Measurements from ENCODE around the gene CARD14.

CARD14 gene

GRCh38 chr17:80201446-80201845 lies 31.6 kb downstream of the CARD14 start:
- Histone ChIP-seq H3K79me2 (ENCODE audit: insufficient read depth, low read length) (no peaks in the 10 kb centered on the region), H3K4me2 (ENCODE audit: low read depth, low read length, poor library complexity, severe bottlenecking) (no peak overlapping the region), H2AFZ (ENCODE audit: low read length) (no peak overlapping the region), H3K9ac (ENCODE audit: low read depth, low read length, poor library complexity, severe bottlenecking) (no peak overlapping the region), H3K4me3 (ENCODE audit: low read length, poor library complexity, severe bottlenecking) (no peak overlapping the region), H3K9me2 (replicated peaks; ENCODE audit: low read depth, low read length) (no peaks in the 10 kb centered on the region), H4K20me1 (ENCODE audit: insufficient read depth, low read length, poor library complexity, severe bottlenecking) (no peaks in the 10 kb centered on the region), H3K4me1 (ENCODE audit: insufficient read depth, low read length, poor library complexity, severe bottlenecking) (no peaks in the 10 kb centered on the region), H3F3A (ENCODE audit: low read depth) (no peaks in the 10 kb centered on the region), H3K9me3 (ENCODE audit: insufficient read depth, low read depth, low read length) (no peaks in the 10 kb centered on the region), H3K36me3 (ENCODE audit: insufficient read depth, low read length) (no peaks in the 10 kb centered on the region), H3K27me3 (ENCODE audit: insufficient read depth, low read length, poor library complexity, severe bottlenecking) (no peaks in the 10 kb centered on the region)
- TF ChIP-seq, protein P1, sequence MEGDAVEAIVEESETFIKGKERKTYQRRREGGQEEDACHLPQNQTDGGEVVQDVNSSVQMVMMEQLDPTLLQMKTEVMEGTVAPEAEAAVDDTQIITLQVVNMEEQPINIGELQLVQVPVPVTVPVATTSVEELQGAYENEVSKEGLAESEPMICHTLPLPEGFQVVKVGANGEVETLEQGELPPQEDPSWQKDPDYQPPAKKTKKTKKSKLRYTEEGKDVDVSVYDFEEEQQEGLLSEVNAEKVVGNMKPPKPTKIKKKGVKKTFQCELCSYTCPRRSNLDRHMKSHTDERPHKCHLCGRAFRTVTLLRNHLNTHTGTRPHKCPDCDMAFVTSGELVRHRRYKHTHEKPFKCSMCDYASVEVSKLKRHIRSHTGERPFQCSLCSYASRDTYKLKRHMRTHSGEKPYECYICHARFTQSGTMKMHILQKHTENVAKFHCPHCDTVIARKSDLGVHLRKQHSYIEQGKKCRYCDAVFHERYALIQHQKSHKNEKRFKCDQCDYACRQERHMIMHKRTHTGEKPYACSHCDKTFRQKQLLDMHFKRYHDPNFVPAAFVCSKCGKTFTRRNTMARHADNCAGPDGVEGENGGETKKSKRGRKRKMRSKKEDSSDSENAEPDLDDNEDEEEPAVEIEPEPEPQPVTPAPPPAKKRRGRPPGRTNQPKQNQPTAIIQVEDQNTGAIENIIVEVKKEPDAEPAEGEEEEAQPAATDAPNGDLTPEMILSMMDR (conservative IDR thresholded peaks at IDR 0.05; ENCODE audit: low read length) = no peak
- TF ChIP-seq EZH2phosphoT487 (IDR thresholded peaks at IDR 0.05; ENCODE audit: borderline replicate concordance) = no peak

DNA sequence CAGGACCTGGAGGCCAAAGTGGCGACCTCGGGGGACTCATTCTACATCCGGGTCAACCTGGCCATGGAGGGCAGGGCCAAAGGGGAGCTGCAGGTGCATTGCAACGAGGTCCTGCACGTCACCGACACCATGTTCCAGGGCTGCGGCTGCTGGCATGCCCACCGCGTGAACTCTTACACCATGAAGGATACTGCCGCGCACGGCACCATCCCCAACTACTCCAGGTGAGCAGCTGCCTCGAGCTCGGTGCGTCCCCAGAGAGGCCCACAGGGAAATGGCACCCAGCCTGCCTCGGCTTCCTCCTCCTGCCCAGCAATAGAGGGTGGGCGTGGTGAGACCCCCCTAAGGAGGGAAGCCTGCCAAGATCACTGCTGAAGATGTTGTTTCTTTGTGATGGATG lies 32.4 kb downstream of the CARD14 start:
- no peak overlapping the region for H3K4me3 ChIP-seq (ENCODE audit: low read length, poor library complexity, severe bottlenecking)
- no peaks in the 10 kb centered on the region for H3K79me2 ChIP-seq (ENCODE audit: insufficient read depth, low read length)
- TF ChIP-seq, protein P1 (conservative IDR thresholded peaks at IDR 0.05; ENCODE audit: low read length) = no peak
- no peak for TF ChIP-seq EZH2phosphoT487 (IDR thresholded peaks at IDR 0.05; ENCODE audit: borderline replicate concordance)
- no peaks in the 10 kb centered on the region for H3K9me3 ChIP-seq (ENCODE audit: insufficient read depth, low read depth, low read length)
- H3K9me2 ChIP-seq (replicated peaks; ENCODE audit: low read depth, low read length) = no peaks in the 10 kb centered on the region
- no peak overlapping the region for H3K9ac ChIP-seq (ENCODE audit: low read depth, low read length, poor library complexity, severe bottlenecking)
- no peaks in the 10 kb centered on the region for H3K4me1 ChIP-seq (ENCODE audit: insufficient read depth, low read length, poor library complexity, severe bottlenecking)
- H3K27me3 ChIP-seq (ENCODE audit: insufficient read depth, low read length, poor library complexity, severe bottlenecking) = no peaks in the 10 kb centered on the region
- no peak overlapping the region for H2AFZ ChIP-seq (ENCODE audit: low read length)
- H4K20me1 ChIP-seq (ENCODE audit: insufficient read depth, low read length, poor library complexity, severe bottlenecking) = no peaks in the 10 kb centered on the region
- no peaks in the 10 kb centered on the region for H3K36me3 ChIP-seq (ENCODE audit: insufficient read depth, low read length)
- H3F3A ChIP-seq (ENCODE audit: low read depth) = no peaks in the 10 kb centered on the region
- H3K4me2 ChIP-seq (ENCODE audit: low read depth, low read length, poor library complexity, severe bottlenecking) = no peak overlapping the region

GRCh38 chr17:80203471-80203963 lies 33.7 kb downstream of the CARD14 start:
- H3K9me3 ChIP-seq (ENCODE audit: insufficient read depth, low read depth, low read length) = no peaks in the 10 kb centered on the region
- no peaks in the 10 kb centered on the region for H3K9me2 ChIP-seq (replicated peaks; ENCODE audit: low read depth, low read length)
- no peak for TF ChIP-seq EZH2phosphoT487 (IDR thresholded peaks at IDR 0.05; ENCODE audit: borderline replicate concordance)
- TF ChIP-seq, protein P1 (conservative IDR thresholded peaks at IDR 0.05; ENCODE audit: low read length) = peak; percentile 41
- H3K36me3 ChIP-seq (ENCODE audit: insufficient read depth, low read length) = no peaks in the 10 kb centered on the region
- no peak overlapping the region for H3K4me3 ChIP-seq (ENCODE audit: low read length, poor library complexity, severe bottlenecking)
- no peak overlapping the region for H3K9ac ChIP-seq (ENCODE audit: low read depth, low read length, poor library complexity, severe bottlenecking)
- H3F3A ChIP-seq (ENCODE audit: low read depth) = no peaks in the 10 kb centered on the region
- no peak overlapping the region for H3K4me2 ChIP-seq (ENCODE audit: low read depth, low read length, poor library complexity, severe bottlenecking)
- no peak overlapping the region for H2AFZ ChIP-seq (ENCODE audit: low read length)
- H4K20me1 ChIP-seq (ENCODE audit: insufficient read depth, low read length, poor library complexity, severe bottlenecking) = no peaks in the 10 kb centered on the region
- H3K79me2 ChIP-seq (ENCODE audit: insufficient read depth, low read length) = no peaks in the 10 kb centered on the region
- H3K27me3 ChIP-seq (ENCODE audit: insufficient read depth, low read length, poor library complexity, severe bottlenecking) = no peaks in the 10 kb centered on the region
- no peaks in the 10 kb centered on the region for H3K4me1 ChIP-seq (ENCODE audit: insufficient read depth, low read length, poor library complexity, severe bottlenecking)
